Measurements from ENCODE around the gene TNFSF9.

DNA sequence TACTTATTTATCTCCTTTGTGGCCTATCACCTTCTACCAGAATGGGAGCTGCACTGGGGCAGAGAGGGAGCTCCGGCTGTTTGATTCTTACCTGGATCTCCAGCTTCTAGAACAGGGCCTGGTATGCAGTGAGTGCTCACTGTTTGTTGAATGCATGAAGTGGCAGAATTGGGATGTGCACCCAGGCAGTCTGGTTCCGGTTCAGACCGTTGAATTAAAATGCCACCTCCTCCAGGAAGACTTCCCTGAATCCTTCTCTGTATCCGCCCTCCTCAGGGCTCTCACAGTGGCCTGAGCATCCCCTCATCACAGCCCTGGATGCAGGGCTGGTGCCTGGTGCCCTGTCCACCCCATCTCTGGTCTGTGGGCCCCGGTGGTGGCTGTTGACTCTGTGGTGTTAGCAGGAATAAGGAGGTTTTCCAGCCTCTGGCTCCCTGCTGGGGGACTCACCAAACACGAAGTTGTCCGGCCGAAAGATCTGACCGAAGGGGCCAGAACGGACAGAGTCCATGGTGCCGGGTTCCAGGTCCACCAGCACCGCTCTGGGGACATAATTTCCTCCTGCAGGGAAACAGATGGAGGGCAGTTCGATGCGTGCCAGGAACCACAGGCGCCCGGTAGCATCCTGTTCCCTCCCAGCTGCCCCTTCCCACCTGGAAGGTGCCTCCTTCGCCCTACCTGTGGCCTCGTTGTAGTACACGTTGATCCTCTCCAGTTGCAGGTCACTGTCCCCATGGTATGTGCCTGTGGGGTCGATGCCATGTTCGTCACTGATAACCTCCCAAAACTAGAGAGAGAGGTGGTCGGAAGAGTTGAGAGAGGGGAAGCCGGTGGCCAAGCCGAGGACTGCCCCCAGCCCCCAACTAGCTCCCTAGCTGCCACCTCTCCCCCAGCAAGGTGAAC lies 29.7 kb upstream of the TNFSF9 start:
- TF ChIP-seq, protein P1, sequence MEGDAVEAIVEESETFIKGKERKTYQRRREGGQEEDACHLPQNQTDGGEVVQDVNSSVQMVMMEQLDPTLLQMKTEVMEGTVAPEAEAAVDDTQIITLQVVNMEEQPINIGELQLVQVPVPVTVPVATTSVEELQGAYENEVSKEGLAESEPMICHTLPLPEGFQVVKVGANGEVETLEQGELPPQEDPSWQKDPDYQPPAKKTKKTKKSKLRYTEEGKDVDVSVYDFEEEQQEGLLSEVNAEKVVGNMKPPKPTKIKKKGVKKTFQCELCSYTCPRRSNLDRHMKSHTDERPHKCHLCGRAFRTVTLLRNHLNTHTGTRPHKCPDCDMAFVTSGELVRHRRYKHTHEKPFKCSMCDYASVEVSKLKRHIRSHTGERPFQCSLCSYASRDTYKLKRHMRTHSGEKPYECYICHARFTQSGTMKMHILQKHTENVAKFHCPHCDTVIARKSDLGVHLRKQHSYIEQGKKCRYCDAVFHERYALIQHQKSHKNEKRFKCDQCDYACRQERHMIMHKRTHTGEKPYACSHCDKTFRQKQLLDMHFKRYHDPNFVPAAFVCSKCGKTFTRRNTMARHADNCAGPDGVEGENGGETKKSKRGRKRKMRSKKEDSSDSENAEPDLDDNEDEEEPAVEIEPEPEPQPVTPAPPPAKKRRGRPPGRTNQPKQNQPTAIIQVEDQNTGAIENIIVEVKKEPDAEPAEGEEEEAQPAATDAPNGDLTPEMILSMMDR (IDR thresholded peaks at IDR 0.05) = no peak
- TF ChIP-seq POLR2A (IDR thresholded peaks at IDR 0.05) = no peak
- TF ChIP-seq EP300 (IDR thresholded peaks at IDR 0.05) = no peak
